HCT116 (cell line): Measurements from ENCODE around the gene ACOT11. TPM values are rescaled to one million over a fixed set of nuclear protein-coding genes. Genes with fewer than 3 reads are reported as not detected.

ENCODE experiments used
- ATAC-seq: fragments of 200-7000 bp; cut with Tn5 transposase; 2 replicates; pipeline ENCODE4 v1.9.1; 2020; ENCODE audit warnings: mild to moderate bottlenecking, moderate library complexity
- BruUV-seq: library from RNA; stranded (reverse); fragments of 400-500 nt; replicated peaks from 2 replicates; lab custom pipeline; 2021; lab: Mats Ljungman, UMichigan
- CTCF ChIA-PET: fragments of 300-600 bp; sonication (Branson Sonifier 250); formaldehyde crosslinking; loops from one replicate; lab custom pipeline; 2021; ENCODE audit warnings: antibody characterized with exemption; lab: Charles Lee
- POLR2A ChIA-PET: fragments of 300-600, 350-600 bp; sonication (Branson Sonifier 250); formaldehyde crosslinking; loops from one replicate; lab custom pipeline; 2021; ENCODE audit warnings: antibody characterized with exemption; lab: Charles Lee
- RAD21 ChIA-PET, 2 experiments: fragments of 300-600 bp; sonication (Branson Sonifier 250); formaldehyde crosslinking; loops; one replicate each; lab custom pipeline; 2023; ENCODE audit warnings: low total read pairs in 2 of 2; ENCODE audit not compliant: uncharacterized antibody in 2 of 2, unreplicated experiment in 2 of 2, low non-redundant PET in 1 of 2; lab: Charles Lee
- DNase-seq: peaks from one replicate; pipeline ENCODE4 v3.0.0-alpha.2; 2010; ENCODE audit warnings: low read depth, low spot score
- H2AFZ ChIP-seq: fragments of 200-600 bp; shearing (Covaris generic), sonication (generic); 2 replicates; pipeline ENCODE4 v1.6.1; 2017; ENCODE audit warnings: low read depth, mixed run types, mixed read lengths, antibody characterized with exemption, low read length; ENCODE audit not compliant: poor library complexity, severe bottlenecking
- H3K27ac ChIP-seq: 2 replicates; pipeline ENCODE4 v1.5.1; 2012; ENCODE audit warnings: low read depth, low read length
- H3K27me3 ChIP-seq: fragments of 200-600 bp; sonication (generic); 2 replicates; pipeline ENCODE4 v1.6.1; 2016; ENCODE audit warnings: mixed run types, low read length, mixed read lengths; ENCODE audit not compliant: insufficient read depth
- H3K36me3 ChIP-seq, 2 experiments: fragments of 200-500 bp in 1 of 2; fragments of 200-600 bp in 1 of 2; sonication (Bioruptor generic) in 1 of 2; sonication (generic) in 1 of 2; 2 replicates each; pipeline versions ENCODE4 v1.5.1 to v1.6.1; 2014 to 2016; ENCODE audit warnings: low read length in 2 of 2, inconsistent platforms in 1 of 2, mixed read lengths in 1 of 2, mixed run types in 1 of 2; ENCODE audit not compliant: insufficient read depth in 2 of 2, control insufficient read depth in 1 of 2
- H3K4me1 ChIP-seq, 2 experiments: fragments of 200-600 bp in 1 of 2; sonication (generic) in 1 of 2; 2 replicates each; pipeline versions ENCODE4 v1.5.1 to v1.6.1; 2012 to 2017; ENCODE audit warnings: low read length in 2 of 2, inconsistent platforms in 1 of 2, mild to moderate bottlenecking in 1 of 2, mixed read lengths in 1 of 2, mixed run types in 1 of 2, moderate library complexity in 1 of 2; ENCODE audit not compliant: insufficient read depth in 2 of 2, control insufficient read depth in 1 of 2
- H3K4me2 ChIP-seq: fragments of 200-600 bp; sonication (generic); 2 replicates; pipeline ENCODE4 v1.6.1; 2017; ENCODE audit warnings: mixed run types, low read length, mixed read lengths
- H3K4me3 ChIP-seq, 2 experiments: fragments of 200-600 bp in 1 of 2; sonication (generic) in 1 of 2; replicated peaks in 1 of 2; 2 replicates each; pipeline ENCODE4 v1.5.1; 2011 to 2016; ENCODE audit warnings: low read length in 2 of 2, control low read depth in 1 of 2, low read depth in 1 of 2, mild to moderate bottlenecking in 1 of 2, mixed read lengths in 1 of 2, mixed run types in 1 of 2
- H3K79me2 ChIP-seq: fragments of 200-600 bp; sonication (generic); 2 replicates; pipeline ENCODE4 v1.6.1; 2017; ENCODE audit warnings: mild to moderate bottlenecking, mixed run types, low read length, moderate library complexity, mixed read lengths; ENCODE audit not compliant: insufficient read depth
- H3K9ac ChIP-seq: fragments of 200-600 bp; sonication (generic); 2 replicates; pipeline ENCODE4 v1.6.1; 2016; ENCODE audit warnings: low read length, mixed read lengths
- H3K9me2 ChIP-seq: fragments of 200-600 bp; sonication (generic), shearing (Covaris generic); 2 replicates; pipeline ENCODE4 v1.6.1; 2017; ENCODE audit warnings: mixed run types, mild to moderate bottlenecking, moderate library complexity; ENCODE audit not compliant: insufficient read depth
- H3K9me3 ChIP-seq, 2 experiments: fragments of 200-500 bp in 1 of 2; fragments of 200-600 bp in 1 of 2; sonication (Bioruptor generic) in 1 of 2; sonication (generic) in 1 of 2; 2 replicates each; pipeline ENCODE4 v1.6.1; 2014 to 2017; ENCODE audit warnings: low read length in 2 of 2, mixed read lengths in 2 of 2, inconsistent platforms in 1 of 2, low read depth in 1 of 2, mild to moderate bottlenecking in 1 of 2, mixed run types in 1 of 2, moderate library complexity in 1 of 2; ENCODE audit not compliant: control insufficient read depth in 1 of 2, insufficient read depth in 1 of 2
- H4K20me1 ChIP-seq: fragments of 200-600 bp; sonication (generic), shearing (Covaris generic); 2 replicates; pipeline ENCODE4 v1.6.1; 2017; ENCODE audit warnings: mixed run types, mild to moderate bottlenecking, moderate library complexity; ENCODE audit not compliant: insufficient read depth
- CTCF ChIP-seq, 3 experiments: fragments of 200-600 bp in 1 of 3; sonication (generic) in 1 of 3; IDR thresholded peaks in 2 of 3; conservative IDR thresholded peaks in 1 of 3; 2 replicates each; pipeline ENCODE4 v1.5.1; 2012 to 2017; ENCODE audit warnings: low read depth in 2 of 3, low read length in 2 of 3, antibody characterized with exemption in 1 of 3, borderline replicate concordance in 1 of 3, control low read depth in 1 of 3, mild to moderate bottlenecking in 1 of 3, mixed read lengths in 1 of 3, mixed run types in 1 of 3, moderate library complexity in 1 of 3; ENCODE audit not compliant: insufficient read depth in 1 of 3
- ELF1 ChIP-seq: IDR thresholded peaks from 2 replicates; pipeline ENCODE4 v1.6.1; 2012; ENCODE audit warnings: low read depth, borderline replicate concordance
- POLR2AphosphoS5 ChIP-seq: IDR thresholded peaks from 2 replicates; pipeline ENCODE4 v1.6.1; 2011; ENCODE audit warnings: mild to moderate bottlenecking, low read depth, low read length, moderate library complexity
- SIN3A ChIP-seq: IDR thresholded peaks from 2 replicates; pipeline ENCODE4 v1.6.1; 2012; ENCODE audit warnings: low read depth
- SP1 ChIP-seq: IDR thresholded peaks from 2 replicates; pipeline ENCODE4 v1.6.1; 2012; ENCODE audit warnings: low read depth
- SRF ChIP-seq: IDR thresholded peaks from 2 replicates; pipeline ENCODE4 v1.6.1; 2012; ENCODE audit warnings: low read depth
- YY1 ChIP-seq: IDR thresholded peaks from 2 replicates; pipeline ENCODE4 v1.6.1; 2011; ENCODE audit warnings: low read length, low read depth, moderate library complexity, mild to moderate bottlenecking; ENCODE audit not compliant: insufficient replicate concordance; ENCODE audit errors: extremely low read depth
- ZBTB33 ChIP-seq: IDR thresholded peaks from 2 replicates; pipeline ENCODE4 v1.6.1; 2011; ENCODE audit warnings: mild to moderate bottlenecking, low read length, moderate library complexity; ENCODE audit not compliant: insufficient replicate concordance; ENCODE audit errors: extremely low read depth
- ZFX ChIP-seq: fragments of 450-650 bp; IDR thresholded peaks from 2 replicates; pipeline ENCODE4 v1.6.1; 2017
- ZNF274 ChIP-seq: fragments of 200-500 bp; sonication (Bioruptor generic); IDR thresholded peaks from 2 replicates; pipeline ENCODE4 v1.6.1; 2014; ENCODE audit warnings: mild to moderate bottlenecking, low read depth, low read length, inconsistent platforms
- intact Hi-C: fragments of 100-400 bp; cut with micrococcal nuclease; formaldehyde crosslinking; loops from 2 replicates; pipeline ENCODE4 v1.10.0; 2022
- total RNA-seq: library from RNA; stranded (reverse); gene quantifications from one replicate; pipeline ENCODE4 v1.2.1, GENCODE V29; 2021; ENCODE audit not compliant: unreplicated experiment

The ACOT11 gene
- total RNA-seq, 1 experiment from 2014 or later = 31.1 TPM

GRCh38 chr1:54570161-54570560 is 22.1 kb downstream of the ACOT11 start:
- no peak for TF ChIP-seq ELF1
- no peak for TF ChIP-seq ZFX
- no peak for TF ChIP-seq ZBTB33
- no peak for TF ChIP-seq POLR2AphosphoS5
- no peak for TF ChIP-seq YY1
- no peak for TF ChIP-seq CTCF (IDR thresholded peaks at IDR 0.05 in 2 of 3, conservative IDR thresholded peaks at IDR 0.05 in 1 of 3; ENCODE audit: borderline replicate concordance in 1 of 3, insufficient read depth in 1 of 3, low read depth in 2 of 3, low read length in 2 of 3)
- no peak for TF ChIP-seq SRF
- no peak for TF ChIP-seq ZNF274
- no peak for TF ChIP-seq SP1
- TF ChIP-seq SIN3A = no peak
- no peak for ATAC-seq
- H3K79me2 ChIP-seq = no peaks in the 10 kb centered on the region
- peaks cover 73 to 92% of the 10 kb centered on the region in 2 experiments for H3K4me1 ChIP-seq
- no TSS peak for BruUV-seq
- H3K27ac ChIP-seq = peak overlapping the region; percentile 66
- H4K20me1 ChIP-seq = no peaks in the 10 kb centered on the region
- ChIA-PET RAD21 (no interaction called here), CTCF (no interaction called here), POLR2A (interaction anchor here (1.3 kb wide), 1 partner anchor 11 kb away, joined by 4 read pairs; no protein-coding TSS in a partner anchor)
- peak overlapping the region; percentile 68; the same call in 1 of the 2 replicates for H3K4me2 ChIP-seq
- H3K9me2 ChIP-seq = no peaks in the 10 kb centered on the region
- no peaks in the 10 kb centered on the region for H3K27me3 ChIP-seq
- H3K9ac ChIP-seq = no peak overlapping the region
- H2AFZ ChIP-seq = no peak overlapping the region
- intact Hi-C loops = no loop called here
- no peaks in the 10 kb centered on the region for H3K9me3 ChIP-seq
- H3K4me3 ChIP-seq = no peak overlapping the region
- DNase-seq = no peak
- H3K36me3 ChIP-seq = no peaks in the 10 kb centered on the region
